ENCODE data around the gene TRABD2B.

GRCh38 chr1:47722909-47723580 lies 274.1 kb downstream of the TRABD2B start:
- TF ChIP-seq POLR2A (IDR thresholded peaks at IDR 0.05) = no peak
- TF ChIP-seq CTCF (IDR thresholded peaks at IDR 0.05) = no peak

All from upper lobe of left lung (tissue), 4 donors.